Panc1 (cell line): ENCODE data around the gene SLC22A23. TPM values are rescaled to one million over a fixed set of nuclear protein-coding genes. Genes with fewer than 3 reads are reported as not detected.

ENCODE experiments used
- ATAC-seq: fragments of 200-7000 bp; cut with Tn5 transposase; 2 replicates; pipeline ENCODE4 v1.9.1; 2020; ENCODE audit warnings: mild to moderate bottlenecking, moderate library complexity
- BruUV-seq: library from RNA; stranded (reverse); fragments of 400-500 nt; replicated peaks from 2 replicates; lab custom pipeline; 2021; lab: Mats Ljungman, UMichigan
- CTCF ChIA-PET: fragments of 300-600 bp; sonication (Branson Sonifier 250); formaldehyde crosslinking; loops from one replicate; lab custom pipeline; 2022; ENCODE audit warnings: antibody characterized with exemption; lab: Charles Lee
- POLR2A ChIA-PET: fragments of 300-600 bp; sonication (Branson Sonifier 250); formaldehyde crosslinking; loops from one replicate; lab custom pipeline; 2022; ENCODE audit warnings: antibody characterized with exemption; lab: Charles Lee
- DNase-seq: peaks from one replicate; pipeline ENCODE4 v3.0.0-alpha.2; 2010; ENCODE audit warnings: low read depth, low spot score
- H3K27ac ChIP-seq: 2 replicates; pipeline ENCODE4 v1.5.1; 2011; ENCODE audit warnings: mild to moderate bottlenecking, low read length, inconsistent platforms
- H3K27me3 ChIP-seq: fragments of 200-500 bp; sonication (Bioruptor generic); 2 replicates; pipeline ENCODE4 v1.6.0; 2014; ENCODE audit warnings: low read length, inconsistent platforms; ENCODE audit not compliant: control insufficient read depth, insufficient read depth
- H3K36me3 ChIP-seq: fragments of 200-500 bp; sonication (Bioruptor generic); 2 replicates; pipeline ENCODE4 v1.5.1; 2014; ENCODE audit warnings: inconsistent platforms, mild to moderate bottlenecking, low read length, moderate library complexity; ENCODE audit not compliant: control insufficient read depth, insufficient read depth
- H3K4me1 ChIP-seq: 2 replicates; pipeline ENCODE4 v1.5.1; 2011; ENCODE audit warnings: inconsistent platforms, mild to moderate bottlenecking, low read length, moderate library complexity; ENCODE audit not compliant: control insufficient read depth, insufficient read depth
- H3K4me3 ChIP-seq, 2 experiments: 2 replicates each; pipeline ENCODE4 v1.5.1; 2011 to 2012; ENCODE audit warnings: low read depth in 2 of 2, low read length in 2 of 2, mild to moderate bottlenecking in 2 of 2, inconsistent platforms in 1 of 2, moderate library complexity in 1 of 2
- H3K9me3 ChIP-seq: fragments of 200-500 bp; sonication (Bioruptor generic); 2 replicates; pipeline ENCODE4 v1.5.1; 2014; ENCODE audit warnings: low read depth, mild to moderate bottlenecking, inconsistent platforms, low read length, moderate library complexity; ENCODE audit not compliant: control insufficient read depth, insufficient read depth
- CTCF ChIP-seq: fragments of 450-650 bp; IDR thresholded peaks from 2 replicates; pipeline ENCODE4 v1.5.1; 2017; ENCODE audit warnings: mild to moderate bottlenecking
- POLR2AphosphoS5 ChIP-seq: IDR thresholded peaks from 2 replicates; pipeline ENCODE4 v1.6.1; 2012; ENCODE audit warnings: mild to moderate bottlenecking, low read depth, low read length, moderate library complexity
- REST ChIP-seq, 2 experiments: IDR thresholded peaks; 2 replicates each; pipeline ENCODE4 v1.6.1; 2011 to 2012; ENCODE audit warnings: low read depth in 2 of 2, control low read depth in 1 of 2, low read length in 1 of 2, mild to moderate bottlenecking in 1 of 2, moderate library complexity in 1 of 2; ENCODE audit not compliant: insufficient read depth in 1 of 2
- TCF7L2 ChIP-seq: IDR thresholded peaks from 2 replicates; pipeline ENCODE4 v1.6.1; 2011; ENCODE audit warnings: mild to moderate bottlenecking, low read depth, low read length, inconsistent platforms
- in situ Hi-C: cut with HindIII; loops from 2 replicates; pipeline ENCODE4 v1.10.0; 2016; ENCODE audit warnings: low sequenced_read_pairs, low pct_unique_long_range_greater_than_20kb
- intact Hi-C: fragments of 100-400 bp; cut with micrococcal nuclease; formaldehyde crosslinking; loops from one replicate; pipeline ENCODE4 v1.10.0; 2022; ENCODE audit not compliant: unreplicated experiment
- total RNA-seq: library from RNA; stranded (reverse); gene quantifications from one replicate; pipeline ENCODE4 v1.2.1, GENCODE V29; 2021; ENCODE audit not compliant: unreplicated experiment

The SLC22A23 gene
- total RNA-seq, 1 experiment from 2014 or later = 4.5 TPM

- Histone ChIP-seq H3K4me1 (no peaks in the 10 kb centered on the region), H3K36me3 (no peaks in the 10 kb centered on the region), H3K9me3 (no peaks in the 10 kb centered on the region), H3K27ac (no peak overlapping the region), H3K4me3 (no peak overlapping the region), H3K27me3 (no peaks in the 10 kb centered on the region; the same call in 1 of the 2 replicates)
- intact Hi-C loops = no loop called here
- in situ Hi-C loops = no loop called here
- ChIA-PET CTCF (no interaction called here), POLR2A (no interaction called here)
- DNase-seq (no peak), ATAC-seq (no peak)
- TF ChIP-seq REST (IDR thresholded peaks at IDR 0.05; ENCODE audit: insufficient read depth in 1 of 2, low read depth in 2 of 2, low read length in 1 of 2) = no peak
- BruUV-seq = no TSS peak
Observed at GRCh38 chr6:3310703-3311102, 146.1 kb downstream of the SLC22A23 start.

- no peak for TF ChIP-seq REST (IDR thresholded peaks at IDR 0.05; ENCODE audit: insufficient read depth in 1 of 2, low read depth in 2 of 2, low read length in 1 of 2)
- no peak for TF ChIP-seq POLR2AphosphoS5
- no peak for TF ChIP-seq TCF7L2
- TF ChIP-seq CTCF = no peak
- no peak overlapping the region for H3K27ac ChIP-seq
- intact Hi-C loops = no loop called here
- DNase-seq (no peak), ATAC-seq (no peak)
- in situ Hi-C loops = no loop called here
- BruUV-seq = no TSS peak
- H3K9me3 ChIP-seq = no peaks in the 10 kb centered on the region
- CTCF ChIA-PET = no interaction called here
- H3K4me1 ChIP-seq = no peaks in the 10 kb centered on the region
- H3K4me3 ChIP-seq = no peak overlapping the region
- POLR2A ChIA-PET = no interaction called here
- no peaks in the 10 kb centered on the region; the same call in 1 of the 2 replicates for H3K27me3 ChIP-seq
- no peaks in the 10 kb centered on the region for H3K36me3 ChIP-seq
Observed at GRCh38 chr6:3310051-3310448, 146.8 kb downstream of the SLC22A23 start.
